Muscle of leg (tissue), 11 donors: ENCODE results near the gene CLMN. TPM values are rescaled to one million over a fixed set of nuclear protein-coding genes. Genes with fewer than 3 reads are reported as not detected.

ENCODE experiments used
- DNase-seq: peaks from one replicate; pipeline ENCODE4 v3.0.0; 2013
- H3K27ac ChIP-seq: one replicate; pipeline ENCODE4 v1.5.1; 2013; ENCODE audit warnings: mild to moderate bottlenecking, low read length, control low read depth
- H3K27me3 ChIP-seq: one replicate; pipeline ENCODE4 v1.6.1; 2013; ENCODE audit warnings: low read length; ENCODE audit not compliant: control insufficient read depth, insufficient read depth
- H3K36me3 ChIP-seq: one replicate; pipeline ENCODE4 v1.6.1; 2013; ENCODE audit warnings: low read length; ENCODE audit not compliant: control insufficient read depth, insufficient read depth
- H3K4me1 ChIP-seq: one replicate; pipeline ENCODE4 v1.6.1; 2013; ENCODE audit warnings: low read length; ENCODE audit not compliant: control insufficient read depth, insufficient read depth
- H3K4me3 ChIP-seq: one replicate; pipeline ENCODE4 v1.5.1; 2013; ENCODE audit warnings: low read length, control low read depth
- H3K9me3 ChIP-seq: replicated peaks from 2 replicates; pipeline ENCODE4 v1.6.1; 2013; ENCODE audit warnings: low read depth, low read length; ENCODE audit not compliant: control insufficient read depth
- WGBS: methylation state at CpG from one replicate; pipeline ENCODE4 v1.1.5; 2013; ENCODE audit warnings: missing lambda C conversion rate; ENCODE audit not compliant: insufficient coverage; 5-methylcytosine and 5-hydroxymethylcytosine counted together
- polyA plus RNA-seq, 8 donors: library from polyadenylated mRNA; unstranded; fragments of 120-200 nt; gene quantifications; one replicate each; pipeline versions ENCODE4 v1.2.1 to v1.2.3, GENCODE V29; 2013; ENCODE audit warnings: inconsistent platforms in 1 of 8, low replicate concordance in 1 of 8; ENCODE audit not compliant: insufficient read length in 8 of 8, insufficient read depth in 1 of 8
- total RNA-seq: library from RNA; stranded (reverse); fragments of 120-200 nt; gene quantifications from one replicate; pipeline ENCODE4 v1.2.4, GENCODE V29; 2013

CLMN gene
- total and polyA plus RNA-seq, 9 donors = 2.1 to 4.0 (median 2.8) TPM

DNA sequence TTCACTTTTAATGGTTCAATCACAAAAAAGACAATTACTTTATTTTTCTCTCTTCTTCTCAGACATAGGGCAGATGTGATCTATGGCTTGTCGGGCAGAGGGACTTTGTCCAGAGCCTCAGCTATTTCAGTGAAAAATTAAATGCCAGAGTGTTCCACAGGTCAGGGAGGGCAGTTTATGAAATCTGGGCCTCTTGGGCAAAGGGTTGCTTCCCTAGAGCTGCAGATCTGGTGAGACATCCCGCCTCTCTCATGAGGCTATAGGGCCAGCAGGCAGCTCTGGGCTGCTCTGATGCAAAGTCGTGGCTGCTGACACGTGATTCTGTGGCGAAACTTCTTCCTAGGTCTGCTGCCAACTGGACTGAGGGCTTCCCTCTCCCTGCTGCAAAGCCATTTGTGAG lies 6.0 kb downstream of the CLMN start:
- Histone ChIP-seq H3K9me3 (peaks cover 4% of the 10 kb centered on the region), H3K27me3 (peaks cover 4% of the 10 kb centered on the region), H3K36me3 (no peaks in the 10 kb centered on the region), H3K4me1 (peaks cover 40% of the 10 kb centered on the region), H3K27ac (no peak overlapping the region), H3K4me3 (no peak overlapping the region)
- WGBS = 73% methylated on average over 4 of the region's 5 CpGs
- DNase-seq = peak; percentile 51

DNA sequence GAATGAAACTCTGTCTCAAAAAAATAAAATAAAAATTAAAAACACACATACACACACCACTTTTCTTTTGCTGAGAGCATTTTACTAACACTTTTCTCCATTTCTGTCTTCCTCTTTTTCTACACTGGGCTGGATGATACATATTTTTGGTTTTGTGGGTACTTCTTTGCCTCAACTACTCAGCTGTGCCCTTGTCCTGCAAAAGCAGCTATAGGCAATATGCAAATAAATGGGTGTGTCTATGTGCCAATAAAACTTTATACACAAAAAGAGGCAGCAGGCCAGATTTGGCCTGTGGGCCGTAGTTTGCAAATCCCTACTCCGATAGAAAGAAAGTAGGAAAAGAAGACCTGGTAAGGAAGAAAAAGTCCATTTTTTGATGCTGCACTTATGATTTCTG lies 6.5 kb downstream of the CLMN start:
- H3K4me3 ChIP-seq = no peak overlapping the region
- H3K9me3 ChIP-seq = peaks cover 4% of the 10 kb centered on the region
- H3K27me3 ChIP-seq = no peaks in the 10 kb centered on the region
- H3K4me1 ChIP-seq = peaks cover 36% of the 10 kb centered on the region
- DNase-seq = no peak
- no CpG with 5 or more reads among the region's 2 CpGs for WGBS
- no peaks in the 10 kb centered on the region for H3K36me3 ChIP-seq
- no peak overlapping the region for H3K27ac ChIP-seq

DNA sequence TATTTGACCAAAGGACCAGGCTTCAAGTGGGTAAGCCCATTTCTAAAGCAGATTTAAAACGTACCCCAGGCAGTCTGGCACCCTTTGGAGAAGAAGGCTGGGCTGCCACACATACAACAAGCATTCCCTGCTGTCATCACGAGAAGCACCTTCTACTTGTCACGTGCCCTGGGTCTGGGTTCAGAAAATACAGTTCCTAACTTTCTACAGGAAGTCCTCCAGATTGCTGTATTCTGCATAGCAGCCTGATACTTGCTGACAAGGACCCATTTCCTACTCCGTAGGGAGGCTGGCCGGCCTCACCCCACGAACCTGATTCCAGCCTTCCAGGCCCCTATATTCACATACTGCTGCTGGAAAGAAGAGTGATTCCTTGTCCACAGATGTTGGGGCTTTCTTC lies 7.4 kb downstream of the CLMN start:
- no peak for DNase-seq
- Histone ChIP-seq H3K4me1 (peaks cover 41% of the 10 kb centered on the region), H3K36me3 (no peaks in the 10 kb centered on the region), H3K9me3 (peaks cover 4% of the 10 kb centered on the region), H3K27me3 (no peaks in the 10 kb centered on the region), H3K27ac (no peak overlapping the region), H3K4me3 (no peak overlapping the region)
- 88% methylated on average over 3 of the region's 6 CpGs for WGBS

DNA sequence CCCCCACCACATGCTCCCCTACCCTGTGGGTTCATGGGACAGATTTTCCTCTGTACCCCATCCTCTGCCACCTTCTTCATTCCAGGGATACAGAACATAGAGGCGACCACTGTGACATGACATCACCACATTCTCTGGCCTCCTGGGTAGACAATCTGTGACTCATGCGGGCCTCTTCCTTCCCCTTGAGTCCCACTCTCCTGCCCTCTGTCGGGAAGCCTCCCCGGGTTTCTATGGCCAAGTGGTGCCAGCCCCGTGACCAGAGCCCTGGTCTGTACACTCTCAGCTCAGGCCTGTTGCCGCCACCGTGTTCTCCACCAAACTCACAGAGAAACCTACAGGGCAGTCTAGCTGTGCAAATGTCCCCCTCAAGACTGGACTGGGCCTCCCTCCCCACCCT lies 8.0 kb downstream of the CLMN start:
- WGBS = 80% methylated on average over 7 of the region's 7 CpGs
- Histone ChIP-seq H3K4me3 (no peak overlapping the region), H3K27me3 (no peaks in the 10 kb centered on the region), H3K36me3 (no peaks in the 10 kb centered on the region), H3K4me1 (peaks cover 38% of the 10 kb centered on the region), H3K27ac (no peak overlapping the region), H3K9me3 (peaks cover 4% of the 10 kb centered on the region)
- no peak for DNase-seq

DNA sequence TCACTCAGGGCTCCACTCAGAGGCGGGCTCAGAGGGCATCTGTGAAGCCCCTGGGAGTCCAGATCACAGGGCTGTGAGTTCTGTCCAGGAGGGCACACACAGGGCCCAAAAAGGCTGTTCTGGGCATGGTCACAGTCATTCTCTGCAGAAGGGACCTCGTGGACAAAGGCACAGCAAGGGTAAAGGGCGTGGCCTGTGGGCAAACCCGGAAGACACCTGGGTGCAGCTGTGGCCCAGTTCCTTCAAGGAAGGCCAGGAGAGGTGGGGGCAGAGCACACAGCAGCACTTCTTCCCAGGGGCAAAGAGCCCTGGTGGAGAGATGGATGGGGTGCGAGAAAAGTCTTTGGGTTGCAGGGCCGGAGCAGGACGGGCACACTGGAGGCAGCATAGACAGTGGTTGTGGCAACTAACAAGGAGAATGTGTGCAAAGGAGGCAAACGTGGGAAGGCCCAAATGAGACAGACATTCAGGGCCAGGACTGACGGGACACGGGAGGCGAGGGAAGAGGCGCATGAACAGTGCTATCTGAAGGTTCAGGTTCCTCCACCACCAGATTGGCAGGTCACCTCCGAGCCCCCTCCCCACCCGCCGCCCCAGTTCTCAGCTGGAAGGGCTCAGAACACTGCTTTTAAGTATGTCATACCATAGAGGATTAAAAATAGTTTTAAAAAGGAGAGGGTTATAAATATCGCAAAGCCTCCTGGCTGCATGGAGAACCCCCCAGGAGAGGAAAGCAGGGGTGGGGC lies 8.9 kb downstream of the CLMN start:
- WGBS = 89% methylated on average over 13 of the region's 16 CpGs
- peaks cover 29% of the 10 kb centered on the region for H3K4me1 ChIP-seq
- H3K4me3 ChIP-seq = no peak overlapping the region
- H3K9me3 ChIP-seq = peaks cover 4% of the 10 kb centered on the region
- no peaks in the 10 kb centered on the region for H3K36me3 ChIP-seq
- DNase-seq = no peak
- H3K27ac ChIP-seq = no peak overlapping the region
- H3K27me3 ChIP-seq = no peaks in the 10 kb centered on the region

DNA sequence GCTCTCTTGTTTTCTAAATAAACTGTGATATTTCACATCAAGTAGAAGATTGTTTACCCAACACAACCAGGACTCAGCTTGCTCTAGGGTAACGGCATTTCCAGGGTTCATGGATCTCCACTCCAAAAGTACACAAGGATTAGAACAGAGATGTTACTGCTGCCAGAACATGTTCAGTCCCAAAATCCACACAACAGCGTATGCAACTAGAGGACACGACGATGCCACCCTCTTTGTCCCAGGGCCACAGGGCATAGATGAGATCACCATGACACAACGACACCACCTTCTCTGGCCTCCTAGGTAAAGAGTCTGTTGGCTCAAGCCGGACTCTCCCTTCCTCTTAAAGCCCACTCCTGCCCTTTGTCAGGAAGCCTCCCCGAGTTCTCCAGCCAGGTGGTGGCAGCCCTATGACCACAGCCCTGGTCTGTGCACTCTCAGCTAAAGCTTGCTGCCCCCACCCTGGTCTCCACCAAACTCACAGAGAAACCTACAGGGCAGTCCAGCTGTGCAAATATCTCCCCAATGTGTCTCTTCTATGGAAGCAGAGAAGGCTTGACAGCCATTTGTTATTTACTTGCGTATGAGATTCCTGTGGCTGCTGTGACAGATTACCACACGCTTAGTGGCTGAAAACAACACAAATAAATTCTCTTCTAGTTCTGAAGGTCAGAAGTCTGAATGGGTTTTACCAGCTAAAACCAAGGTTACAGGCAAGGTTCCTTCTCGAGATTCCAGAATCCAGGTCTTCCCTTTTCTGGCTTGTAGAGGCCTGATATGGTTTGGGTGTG lies 10.3 kb downstream of the CLMN start:
- peaks cover 4% of the 10 kb centered on the region for H3K9me3 ChIP-seq
- H3K27me3 ChIP-seq = no peaks in the 10 kb centered on the region
- WGBS = 86% methylated on average over 8 of the region's 10 CpGs
- H3K36me3 ChIP-seq = no peaks in the 10 kb centered on the region
- no peak for DNase-seq
- H3K4me3 ChIP-seq = no peak overlapping the region
- peaks cover 21% of the 10 kb centered on the region for H3K4me1 ChIP-seq
- H3K27ac ChIP-seq = no peak overlapping the region

DNA sequence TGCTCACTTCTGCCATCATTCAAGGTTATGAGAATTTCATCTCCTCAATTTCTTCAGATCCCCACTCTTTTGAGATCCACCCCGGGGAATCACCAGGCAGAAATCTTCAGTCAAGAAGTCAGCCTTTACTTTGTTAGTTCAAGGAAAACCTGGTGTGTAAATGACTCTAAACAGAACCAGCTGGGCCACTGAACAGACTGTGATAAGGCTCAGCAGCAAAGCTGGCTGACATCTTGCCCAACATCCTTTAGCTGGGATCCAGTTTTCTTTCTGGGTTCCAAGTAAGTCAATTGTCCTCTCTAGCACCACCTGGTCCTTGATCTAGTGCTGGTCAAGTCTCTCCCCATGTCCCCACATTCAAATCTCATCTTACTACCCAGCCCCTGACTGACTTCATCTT lies 11.6 kb downstream of the CLMN start:
- 63% methylated on average over 1 of the region's 1 CpG for WGBS
- H3K36me3 ChIP-seq = no peaks in the 10 kb centered on the region

DNA sequence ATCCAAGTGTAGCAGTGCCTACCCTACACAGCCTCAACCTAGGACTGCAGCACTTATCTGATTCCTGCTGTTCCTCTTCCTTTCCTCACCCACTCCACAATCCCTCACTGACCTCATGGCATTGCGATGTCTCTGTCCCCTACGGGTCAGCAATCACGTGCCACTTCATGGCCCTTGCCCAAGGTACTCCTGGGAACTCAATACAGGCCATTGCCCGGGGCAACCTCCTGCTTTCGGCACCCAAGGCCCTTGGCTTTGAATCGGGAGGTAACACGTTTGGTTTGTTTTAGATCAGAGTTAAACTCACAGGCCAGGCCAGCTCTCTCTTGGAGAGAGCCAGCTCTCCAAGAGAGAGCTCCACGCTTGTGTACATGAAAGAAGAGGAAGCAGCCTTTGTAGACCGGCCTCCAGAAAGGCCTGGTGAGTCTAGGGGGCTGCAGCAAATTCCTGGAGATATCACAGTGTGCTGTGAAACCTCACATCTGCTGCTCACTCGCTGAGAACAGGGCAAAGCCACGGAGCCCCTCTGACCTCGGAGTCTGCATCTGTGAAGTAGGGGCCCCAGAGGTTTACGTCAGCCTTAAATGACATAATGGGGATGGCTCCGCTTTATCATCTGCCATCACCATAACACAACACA lies 12.2 kb downstream of the CLMN start:
- peaks cover 26% of the 10 kb centered on the region for H3K4me1 ChIP-seq
- no peaks in the 10 kb centered on the region for H3K36me3 ChIP-seq
- H3K4me3 ChIP-seq = no peak overlapping the region
- no peaks in the 10 kb centered on the region for H3K27me3 ChIP-seq
- H3K9me3 ChIP-seq = peaks cover 4% of the 10 kb centered on the region
- peak; percentile 50 for DNase-seq
- WGBS = 42% methylated on average over 13 of the region's 14 CpGs
- H3K27ac ChIP-seq = no peak overlapping the region

More for the DNA sequence above, 11.6 kb downstream of the CLMN start:
- DNase-seq = no peak
- peaks cover 4% of the 10 kb centered on the region for H3K9me3 ChIP-seq
- no peaks in the 10 kb centered on the region for H3K27me3 ChIP-seq
- H3K4me1 ChIP-seq = peaks cover 24% of the 10 kb centered on the region
- H3K4me3 ChIP-seq = no peak overlapping the region
- no peak overlapping the region for H3K27ac ChIP-seq

DNA sequence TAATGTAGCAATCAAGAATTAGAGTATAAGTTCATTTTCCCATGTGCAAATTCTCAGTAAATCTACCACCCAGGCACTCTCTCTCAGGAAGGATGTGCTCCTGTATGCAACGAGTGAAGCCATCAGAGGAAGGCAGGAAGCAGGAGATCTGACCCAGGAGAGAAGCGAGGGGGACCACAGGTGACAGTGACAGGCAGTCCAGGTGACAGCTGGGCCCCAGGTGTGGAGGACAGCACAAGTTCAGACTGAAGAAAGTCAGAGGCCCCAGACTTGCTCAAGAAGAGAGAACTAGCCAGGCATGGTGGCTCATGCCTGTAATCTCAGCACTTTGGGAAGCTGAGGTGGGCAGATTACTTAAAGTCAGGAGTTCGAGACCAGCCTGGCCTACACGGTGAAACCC lies 13.8 kb downstream of the CLMN start:
- peaks cover 4% of the 10 kb centered on the region for H3K9me3 ChIP-seq
- no peak for DNase-seq
- H3K4me3 ChIP-seq = no peak overlapping the region
- no peaks in the 10 kb centered on the region for H3K36me3 ChIP-seq
- H3K4me1 ChIP-seq = peaks cover 24% of the 10 kb centered on the region
- H3K27me3 ChIP-seq = no peaks in the 10 kb centered on the region
- no peak overlapping the region for H3K27ac ChIP-seq
- WGBS = 78% methylated on average over 4 of the region's 4 CpGs

DNA sequence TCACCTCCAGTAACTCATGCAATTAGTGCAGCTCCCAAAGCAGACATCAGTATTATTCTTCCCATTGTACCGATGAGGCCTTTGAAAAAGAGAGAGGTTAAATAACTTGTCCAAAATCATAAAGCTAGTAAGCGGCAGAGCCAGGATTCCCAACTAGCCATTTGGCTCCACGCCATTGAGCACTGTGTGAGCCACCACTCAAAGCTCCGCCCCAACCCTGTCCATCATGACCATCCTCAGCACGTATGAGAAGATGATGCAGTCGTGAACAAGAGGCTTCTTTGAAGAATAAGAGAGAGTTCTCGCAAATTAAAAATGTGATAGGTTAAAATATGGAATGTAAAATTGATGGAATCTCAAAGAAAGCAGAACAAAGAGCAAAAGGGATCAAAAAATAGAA lies 14.6 kb downstream of the CLMN start:
- H3K27ac ChIP-seq = no peak overlapping the region
- no peak for DNase-seq
- no peak overlapping the region for H3K4me3 ChIP-seq
- H3K4me1 ChIP-seq = peaks cover 22% of the 10 kb centered on the region
- 80% methylated on average over 1 of the region's 7 CpGs for WGBS
- no peaks in the 10 kb centered on the region for H3K36me3 ChIP-seq
- no peaks in the 10 kb centered on the region for H3K27me3 ChIP-seq
- peaks cover 3% of the 10 kb centered on the region for H3K9me3 ChIP-seq
